Eye (tissue), 1 donor: ENCODE measurements around the gene MPZL3.

Source experiments
- DNase-seq: peaks from one replicate; pipeline ENCODE4 v3.0.0-alpha.2; 2015

MPZL3 gene

GRCh38 chr11:118231461-118231860 lies 20.7 kb downstream of the MPZL3 start:
- no peak for DNase-seq

DNA sequence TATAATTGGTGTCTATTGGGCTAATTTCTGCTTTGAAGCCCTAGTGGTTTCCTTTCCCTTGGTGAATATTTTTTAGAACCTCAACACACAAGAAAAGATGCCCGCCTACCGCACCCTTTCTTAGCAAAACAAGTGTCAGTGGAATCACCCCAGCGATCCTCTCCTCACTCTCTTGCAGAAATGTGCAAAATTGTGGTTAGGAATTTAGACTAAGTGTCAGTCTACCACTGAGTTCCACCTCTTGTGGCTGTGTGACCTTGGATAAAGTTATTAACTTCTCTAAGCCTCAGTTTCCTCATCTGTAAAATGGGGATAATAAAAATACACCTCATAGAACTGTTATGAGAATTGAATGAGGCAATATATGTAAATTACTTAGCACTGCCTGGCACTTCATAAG lies 22.1 kb downstream of the MPZL3 start:
- no peak for DNase-seq

GRCh38 chr11:118229274-118229847 lies 22.8 kb downstream of the MPZL3 start:
- no peak for DNase-seq

DNA sequence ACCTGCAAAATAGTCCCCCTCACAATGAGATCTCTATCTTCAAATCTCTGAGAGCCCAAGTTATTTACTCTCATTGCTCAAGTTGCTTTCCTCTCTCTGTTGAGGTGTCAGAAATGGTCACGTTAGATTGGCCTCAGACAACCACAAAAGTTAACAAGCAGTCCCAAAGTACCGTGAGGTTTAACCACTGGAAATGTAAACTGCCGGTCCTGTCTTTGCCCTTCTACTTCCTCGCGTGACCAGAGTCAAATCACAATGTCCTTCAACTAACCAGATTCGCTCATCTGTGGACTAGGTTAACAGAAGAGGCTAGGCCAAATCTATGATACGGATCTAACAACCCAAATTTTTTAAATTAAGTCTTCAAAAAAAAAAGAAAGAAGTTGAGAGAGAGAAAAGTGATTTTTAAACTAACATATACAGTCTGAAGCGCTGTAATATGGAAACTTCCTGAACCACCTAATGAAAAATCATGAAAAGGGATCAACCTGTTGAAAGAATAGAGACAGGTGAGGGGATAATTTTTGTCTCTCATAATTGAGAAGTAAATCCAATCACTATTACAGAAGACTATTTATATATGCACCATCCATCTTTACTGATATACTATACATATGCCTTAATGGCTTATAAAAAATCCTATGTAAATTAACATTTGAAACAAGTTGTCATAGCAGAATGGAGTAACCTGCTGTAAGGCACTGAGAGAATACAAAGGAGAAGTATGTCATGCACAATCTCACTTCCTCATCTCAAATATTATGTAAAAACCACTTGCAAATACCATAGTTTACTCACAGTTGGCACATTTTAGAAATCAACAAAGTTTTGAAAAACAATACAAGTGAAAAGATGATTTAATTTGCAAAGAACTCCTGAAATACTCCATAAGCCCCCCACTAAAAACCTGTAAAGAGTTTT lies 24.0 kb downstream of the MPZL3 start:
- no peak for DNase-seq

GRCh38 chr11:118226781-118227180 lies 25.4 kb downstream of the MPZL3 start:
- no peak for DNase-seq

GRCh38 chr11:118226296-118226695 lies 25.9 kb downstream of the MPZL3 start:
- DNase-seq, result no peak

DNA sequence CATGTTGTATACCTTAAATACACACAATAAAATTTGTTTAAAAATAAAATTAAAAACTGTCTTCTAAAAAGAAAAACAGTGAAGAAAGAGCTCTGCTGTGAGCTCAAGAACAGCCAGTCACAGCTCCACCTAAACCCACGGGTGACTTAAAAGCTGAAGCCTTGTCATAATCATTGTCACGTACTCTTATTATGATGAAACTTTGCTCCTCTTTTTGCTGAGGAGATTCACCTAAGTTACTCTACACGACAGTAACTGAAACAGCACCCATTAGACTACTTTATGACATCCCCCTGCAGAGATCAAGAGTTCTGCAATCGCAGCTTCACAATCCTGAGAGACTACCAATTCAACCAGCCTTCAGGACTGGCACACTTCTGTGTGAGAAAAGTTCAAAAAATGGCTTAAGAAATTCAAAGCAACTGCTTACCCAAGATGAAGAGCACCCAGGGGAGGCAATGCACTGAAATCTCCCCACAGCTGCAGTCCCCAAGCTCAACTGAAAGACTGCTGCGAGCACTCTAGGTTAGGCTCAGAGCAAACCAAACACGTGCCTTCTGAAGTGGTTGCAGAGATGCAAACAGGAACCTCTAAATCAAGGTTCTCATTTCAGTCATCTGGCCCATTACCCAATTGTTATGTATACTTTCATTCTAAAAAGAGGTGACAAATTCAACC lies 27.5 kb downstream of the MPZL3 start, which contains the start of gene JAML:
TSS of gene JAML (minus strand) at position 501 of the 678 bp plus-strand sequence. CDS start 10,145 bp downstream, outside the sequence.
- no peak for DNase-seq

DNA sequence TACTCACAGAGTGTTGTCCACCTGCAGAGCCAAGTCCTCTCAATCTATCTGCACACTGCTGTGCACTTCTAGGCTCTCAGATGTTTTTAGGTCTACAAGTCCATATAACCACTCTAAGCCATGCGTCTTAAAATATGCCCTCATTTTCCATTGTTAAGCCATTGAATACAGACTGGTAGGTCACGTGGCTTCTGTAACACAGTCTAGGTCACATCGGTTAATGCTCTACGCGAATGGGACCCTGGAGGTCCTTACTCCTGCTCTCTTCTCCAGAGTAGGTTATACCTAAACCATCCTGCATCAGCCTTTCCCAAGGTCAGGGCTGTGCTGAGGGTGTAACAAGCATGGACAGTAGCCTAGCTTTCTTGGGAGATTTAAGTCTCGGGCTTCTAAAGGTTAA lies 28.2 kb downstream of the MPZL3 start:
- no peak for DNase-seq

DNA sequence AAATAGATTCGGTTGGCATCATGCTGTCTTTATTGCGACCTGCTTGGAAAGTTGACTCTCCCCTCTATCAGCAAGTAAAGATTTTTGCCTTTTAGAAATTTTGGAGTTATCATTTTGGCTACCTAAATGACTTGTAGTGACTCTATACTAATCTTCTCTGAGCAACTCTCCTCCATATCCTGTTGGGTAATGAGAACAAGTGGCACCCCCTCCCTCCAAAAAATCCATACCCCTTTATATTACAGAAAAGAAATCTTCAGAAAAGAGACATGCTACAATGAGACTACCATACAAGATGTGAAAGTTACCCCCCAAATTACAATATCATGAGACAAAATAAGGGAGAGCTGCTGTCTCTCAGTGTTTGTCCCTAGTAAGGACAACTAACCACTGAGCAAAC lies 28.6 kb downstream of the MPZL3 start:
- no peak for DNase-seq

DNA sequence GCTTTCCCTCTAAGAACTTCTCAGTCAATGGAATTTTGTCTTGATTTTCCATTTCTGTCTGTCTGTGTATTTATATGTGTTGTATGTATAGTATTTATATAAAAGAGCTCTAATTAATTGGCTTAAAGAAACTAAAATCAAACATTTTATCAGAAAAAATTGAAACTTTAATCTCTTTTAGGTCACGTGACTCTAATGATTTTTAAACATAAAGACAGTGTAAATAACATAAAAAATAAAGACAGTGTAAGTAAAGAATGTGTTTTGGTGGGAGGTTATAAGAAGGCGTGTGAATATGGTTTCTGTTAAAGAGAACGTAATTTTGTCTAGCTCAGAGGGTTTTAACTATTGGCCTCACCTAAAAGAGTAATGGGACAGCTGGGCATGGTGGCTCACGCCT lies 29.7 kb downstream of the MPZL3 start:
- no peak for DNase-seq

DNA sequence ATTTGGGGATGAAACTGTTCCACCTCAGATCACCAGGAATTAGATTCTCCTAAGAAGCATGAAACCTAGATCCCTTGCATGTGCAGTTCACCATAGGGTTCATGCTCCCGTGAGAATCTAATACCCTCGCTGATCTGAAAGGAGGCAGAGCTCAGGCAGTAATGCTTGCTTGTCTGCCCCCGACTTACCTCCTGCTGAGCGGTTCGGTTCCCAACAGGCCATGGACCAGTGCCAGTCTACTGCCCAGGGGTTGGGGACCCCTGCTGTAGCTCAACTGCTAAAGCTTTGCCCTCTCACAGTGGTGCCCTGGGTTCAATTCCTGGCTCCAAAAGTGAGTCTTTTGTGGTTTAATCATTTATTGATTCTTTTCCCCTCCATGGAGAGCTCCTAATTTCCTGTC lies 30.7 kb downstream of the MPZL3 start:
- DNase-seq, result no peak

GRCh38 chr11:118219732-118220131 lies 32.4 kb downstream of the MPZL3 start:
- no peak for DNase-seq

DNA sequence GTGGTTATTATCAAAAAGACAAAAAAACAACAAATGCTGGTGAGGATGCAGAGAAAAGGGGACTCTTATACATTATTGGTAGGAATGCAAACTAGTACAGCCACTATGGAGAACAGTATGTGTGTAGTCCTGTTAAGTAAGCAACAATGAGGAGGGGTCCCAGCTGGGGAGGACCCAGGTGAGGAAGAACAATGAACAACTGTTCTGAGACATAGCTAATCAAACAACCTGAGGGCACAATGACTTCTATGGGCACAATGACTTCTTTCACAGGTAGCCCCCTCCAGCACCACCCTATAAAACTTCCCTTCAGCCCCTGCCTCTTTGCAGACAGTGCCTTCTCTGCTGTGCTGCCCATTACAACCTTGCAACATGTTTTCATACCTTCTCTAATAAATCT lies 32.9 kb downstream of the MPZL3 start:
- no peak for DNase-seq

GRCh38 chr11:118217575-118217974 lies 34.6 kb downstream of the MPZL3 start:
- DNase-seq, result no peak

DNA sequence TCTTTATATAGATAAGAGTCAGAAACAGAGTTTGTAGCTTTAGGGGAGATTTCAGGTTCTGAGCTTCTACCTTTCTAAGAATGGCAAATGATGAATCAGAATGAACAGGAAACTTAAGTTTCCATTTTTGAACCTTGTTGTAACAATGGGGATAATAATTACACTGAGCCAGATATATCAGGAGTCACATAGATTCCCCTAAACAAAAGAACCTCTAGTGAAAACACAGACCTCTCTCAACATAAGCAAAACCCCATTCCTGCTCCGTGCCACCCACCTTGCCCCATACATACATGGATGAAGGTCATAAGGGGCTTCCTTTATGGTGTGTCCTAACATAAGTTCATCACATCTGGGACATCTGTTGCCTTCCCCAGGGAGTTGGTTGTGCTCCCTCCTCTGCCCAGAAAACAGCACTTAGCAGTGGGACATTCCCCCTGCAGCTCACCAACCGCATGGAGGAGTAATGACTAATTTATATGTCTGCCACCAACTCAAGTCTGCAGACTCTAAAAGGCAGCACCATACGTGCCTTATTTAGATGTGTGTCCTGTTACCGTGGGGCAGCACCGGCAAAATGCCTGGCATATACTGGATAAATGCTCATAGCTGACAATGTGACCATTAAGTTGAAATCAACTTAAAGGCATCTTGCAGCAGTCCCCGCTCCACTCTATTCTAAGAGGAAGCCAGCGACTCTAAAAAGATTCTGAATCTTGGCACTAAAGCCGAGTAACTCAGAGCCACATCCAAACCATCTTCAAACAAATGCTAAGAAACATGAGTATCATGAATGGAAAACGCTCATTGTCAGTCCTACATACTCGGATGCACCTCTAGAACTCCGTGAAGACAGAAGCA lies 35.3 kb downstream of the MPZL3 start:
- DNase-seq, result no peak

- DNase-seq, result no peak
Observed at GRCh38 chr11:118215765-118216164, 36.4 kb downstream of the MPZL3 start.

DNA sequence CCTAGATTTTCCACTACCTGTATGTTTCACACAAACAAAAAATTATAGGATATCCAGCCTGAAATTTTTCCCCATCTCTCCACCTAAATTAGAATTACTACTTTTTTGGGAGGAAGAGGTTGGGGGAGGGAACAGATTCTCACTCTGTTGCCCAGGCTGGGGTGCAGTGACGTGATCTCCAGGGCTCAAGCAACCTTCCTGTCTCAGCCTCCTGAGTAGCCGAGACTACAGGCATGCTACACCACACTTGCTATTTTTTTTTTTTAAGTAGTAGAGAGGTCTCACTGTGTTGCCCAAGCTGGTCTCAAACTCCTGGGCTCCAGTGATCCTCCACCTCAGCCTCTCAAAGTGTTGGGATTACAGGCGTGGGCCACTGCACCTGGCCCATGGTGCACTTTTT lies 36.9 kb downstream of the MPZL3 start:
- no peak for DNase-seq

DNA sequence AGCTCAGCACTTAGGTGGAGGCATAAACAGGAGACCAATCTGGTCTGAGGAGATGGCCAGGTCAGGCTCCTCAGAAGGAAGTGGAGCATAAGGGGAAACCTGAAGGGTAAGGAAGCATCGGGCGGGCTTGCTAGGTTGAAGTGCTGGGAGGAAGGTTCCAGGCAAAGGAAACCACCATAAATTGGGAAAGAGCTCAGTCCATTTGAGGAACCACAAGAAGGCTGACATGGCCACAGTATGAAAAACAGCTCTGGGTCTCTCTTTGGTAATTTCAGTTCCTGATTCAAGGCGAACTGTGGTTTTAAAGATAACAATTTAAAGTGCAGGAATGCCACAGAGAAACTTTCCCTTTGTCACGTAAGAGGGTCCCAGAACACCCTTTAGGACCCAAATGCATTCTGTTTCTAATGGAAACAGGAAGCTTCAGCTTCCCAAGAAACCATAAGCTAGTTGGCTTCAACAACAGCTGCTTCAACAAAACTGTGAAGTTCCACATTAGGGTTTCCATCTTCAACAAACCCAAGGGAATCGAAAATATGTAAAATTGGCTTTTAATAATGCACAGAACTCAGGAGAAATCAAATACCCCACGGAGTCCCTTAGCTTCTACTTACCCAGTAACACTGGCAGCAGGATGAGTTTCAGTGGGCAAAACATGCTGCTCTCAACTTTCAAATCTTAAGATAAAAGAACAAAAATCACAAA lies 37.8 kb downstream of the MPZL3 start:
- no peak for DNase-seq

- no peak for DNase-seq
Observed at GRCh38 chr11:118213781-118214180, 38.4 kb downstream of the MPZL3 start.

- no peak for DNase-seq
Observed at GRCh38 chr11:118213201-118213600, 39.0 kb downstream of the MPZL3 start.

DNA sequence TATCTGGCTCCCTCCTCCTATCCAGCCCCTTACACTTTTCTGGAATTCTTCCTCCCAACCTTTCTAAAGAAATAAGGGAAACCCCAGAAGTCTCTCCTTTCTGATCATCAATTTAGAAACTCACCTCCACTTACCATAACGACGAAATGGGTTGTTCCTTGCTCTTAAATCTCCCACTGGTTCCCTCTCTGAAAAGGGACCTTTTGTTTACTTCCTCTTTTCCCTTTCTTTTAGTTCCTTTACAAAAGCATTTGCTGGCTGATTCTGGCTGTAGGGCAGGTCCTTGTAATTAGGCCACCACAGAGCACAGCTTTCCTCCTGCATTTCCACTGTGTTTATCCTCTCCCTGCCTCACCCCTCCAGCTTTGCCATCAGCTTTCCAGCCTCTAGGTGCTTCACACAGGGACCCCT lies 39.4 kb downstream of the MPZL3 start:
- DNase-seq, result no peak

GRCh38 chr11:118212131-118212725 lies 39.9 kb downstream of the MPZL3 start:
- no peak for DNase-seq
